Measurements from ENCODE around the gene EIF2B4. TPM values are rescaled to one million over a fixed set of nuclear protein-coding genes. Genes with fewer than 3 reads are reported as not detected.
"Not testable (repeated sequence)": the region's sequence is repeated elsewhere in the genome, so short reads cannot be mapped to it uniquely, and the experiment has no call there.

EIF2B4 gene
- total RNA-seq, 1 donor from 2014 or later: 29.7 TPM

GRCh38 chr2:27324720-27325119 is 45.4 kb downstream of the EIF2B4 start:
- DNase-seq (ENCODE audit: low read depth) (no peak), FAIRE-seq (no peak)
- peaks cover 18% of the 10 kb centered on the region for H3K36me3 ChIP-seq (ENCODE audit: control insufficient read depth, insufficient read depth, low read length)
- no peak overlapping the region for H3K4me3 ChIP-seq (ENCODE audit: low read depth, low read length)
- no peaks in the 10 kb centered on the region for H3K27me3 ChIP-seq (ENCODE audit: control insufficient read depth, insufficient read depth, low read length)
- TF ChIP-seq CTCF (IDR thresholded peaks at IDR 0.05; ENCODE audit: insufficient read depth, low read length, severe bottlenecking): no peak

GRCh38 chr2:27323596-27324285 is 46.4 kb downstream of the EIF2B4 start:
- Histone ChIP-seq H3K36me3 (ENCODE audit: control insufficient read depth, insufficient read depth, low read length) (peaks cover 13% of the 10 kb centered on the region), H3K4me3 (ENCODE audit: low read depth, low read length) (peak overlapping the region; percentile 90), H3K27me3 (ENCODE audit: control insufficient read depth, insufficient read depth, low read length) (no peaks in the 10 kb centered on the region)
- peak; percentile 53 for DNase-seq (ENCODE audit: low read depth)
- no peak for TF ChIP-seq CTCF (IDR thresholded peaks at IDR 0.05; ENCODE audit: insufficient read depth, low read length, severe bottlenecking)
- no peak for FAIRE-seq

GRCh38 chr2:27322766-27323595 is 47.2 kb downstream of the EIF2B4 start, which contains the start of gene MPV17:
Gene MPV17, minus strand, starts transcription at chr2:27323097. Its CDS starts 580 bp downstream, at chr2:27322517.
- FAIRE-seq (no peak), DNase-seq (ENCODE audit: low read depth) (peak; percentile 87)
- Histone ChIP-seq H3K4me3 (ENCODE audit: low read depth, low read length) (peak within 1 kb of the TSS; percentile 90), H3K36me3 (ENCODE audit: control insufficient read depth, insufficient read depth, low read length) (peaks cover 11% of the 10 kb centered on the region), H3K27me3 (ENCODE audit: control insufficient read depth, insufficient read depth, low read length) (no peaks in the 10 kb centered on the region)
- TF ChIP-seq CTCF (IDR thresholded peaks at IDR 0.05; ENCODE audit: insufficient read depth, low read length, severe bottlenecking): no peak

GRCh38 chr2:27322301-27322765 is 47.8 kb downstream of the EIF2B4 start:
- peaks cover 10% of the 10 kb centered on the region for H3K36me3 ChIP-seq (ENCODE audit: control insufficient read depth, insufficient read depth, low read length)
- DNase-seq (ENCODE audit: low read depth) (peak; percentile 15), FAIRE-seq (no peak)
- no peaks in the 10 kb centered on the region for H3K27me3 ChIP-seq (ENCODE audit: control insufficient read depth, insufficient read depth, low read length)
- H3K4me3 ChIP-seq (ENCODE audit: low read depth, low read length): peak overlapping the region; percentile 90
- no peak for TF ChIP-seq CTCF (IDR thresholded peaks at IDR 0.05; ENCODE audit: insufficient read depth, low read length, severe bottlenecking)

GRCh38 chr2:27320958-27321543 is 49.1 kb downstream of the EIF2B4 start:
- peak; percentile 66 for TF ChIP-seq CTCF (IDR thresholded peaks at IDR 0.05; ENCODE audit: insufficient read depth, low read length, severe bottlenecking)
- Histone ChIP-seq H3K4me3 (ENCODE audit: low read depth, low read length) (no peak overlapping the region), H3K36me3 (ENCODE audit: control insufficient read depth, insufficient read depth, low read length) (no peaks in the 10 kb centered on the region), H3K27me3 (ENCODE audit: control insufficient read depth, insufficient read depth, low read length) (no peaks in the 10 kb centered on the region)
- FAIRE-seq (no peak), DNase-seq (ENCODE audit: low read depth) (peak; percentile 98)

- not testable (repeated sequence) for H3K4me3 ChIP-seq (ENCODE audit: low read depth, low read length); H3K36me3 ChIP-seq (ENCODE audit: control insufficient read depth, insufficient read depth, low read length); FAIRE-seq; H3K27me3 ChIP-seq (ENCODE audit: control insufficient read depth, insufficient read depth, low read length); DNase-seq (ENCODE audit: low read depth)
Measured at GRCh38 chr2:27319839-27320238, 50.3 kb downstream of the EIF2B4 start.

All from bronchial epithelial cell (primary cell).